OCI-LY7 (cell line): Measurements from ENCODE around the gene C16orf96. TPM values are rescaled to one million over a fixed set of nuclear protein-coding genes. Genes with fewer than 3 reads are reported as not detected.

Experiments
- Bru-seq: library from RNA; stranded (reverse); fragments of 400-500 nt; gene quantifications from one replicate; lab custom pipeline; 2021; lab: Mats Ljungman, UMichigan
- BruChase-seq, 2 experiments: library from RNA; stranded (reverse); fragments of 400-500 nt; gene quantifications; one replicate each; lab custom pipeline; 2021; lab: Mats Ljungman, UMichigan
- BruUV-seq: library from RNA; stranded (reverse); fragments of 400-500 nt; replicated peaks from 2 replicates; lab custom pipeline; 2021; lab: Mats Ljungman, UMichigan
- CTCF ChIA-PET: fragments of 300-600 bp; sonication (Branson Sonifier 250); formaldehyde crosslinking; loops from one replicate; lab custom pipeline; 2022; ENCODE audit warnings: antibody characterized with exemption; ENCODE audit not compliant: unreplicated experiment; lab: Charles Lee
- POLR2A ChIA-PET: fragments of 300-600 bp; sonication (Branson Sonifier 250); formaldehyde crosslinking; loops from one replicate; lab custom pipeline; 2022; ENCODE audit warnings: antibody characterized with exemption; lab: Charles Lee
- DNase-seq: peaks from one replicate; pipeline ENCODE4 v3.0.0-alpha.2; 2015; ENCODE audit warnings: low spot score
- H2AFZ ChIP-seq: fragments of 200-600 bp; sonication (generic), shearing (Covaris generic); 2 replicates; pipeline ENCODE4 v1.6.1; 2014; ENCODE audit warnings: mild to moderate bottlenecking, antibody characterized with exemption, low read length, moderate library complexity
- H3K27ac ChIP-seq: fragments of 200-600 bp; sonication (generic); 2 replicates; pipeline ENCODE4 v1.5.1; 2014; ENCODE audit warnings: mixed run types, low read depth, mild to moderate bottlenecking, moderate library complexity, low read length, inconsistent platforms; ENCODE audit not compliant: poor library complexity, severe bottlenecking
- H3K36me3 ChIP-seq: fragments of 200-600 bp; sonication (generic); 2 replicates; pipeline ENCODE4 v1.6.1; 2014; ENCODE audit warnings: mild to moderate bottlenecking, antibody characterized with exemption, low read length, moderate library complexity, mixed read lengths; ENCODE audit not compliant: insufficient read depth
- H3K4me1 ChIP-seq: fragments of 200-600 bp; sonication (generic); 2 replicates; pipeline ENCODE4 v1.5.1; 2014; ENCODE audit warnings: mild to moderate bottlenecking, low read length; ENCODE audit not compliant: insufficient read depth, poor library complexity, severe bottlenecking
- H3K4me2 ChIP-seq: fragments of 200-600 bp; sonication (generic); 2 replicates; pipeline ENCODE4 v1.6.1; 2014; ENCODE audit warnings: mild to moderate bottlenecking, low read length
- H3K4me3 ChIP-seq: fragments of 200-600 bp; sonication (generic); 2 replicates; pipeline ENCODE4 v1.5.1; 2014; ENCODE audit warnings: mild to moderate bottlenecking, low read depth, low read length; ENCODE audit not compliant: poor library complexity, severe bottlenecking
- H3K79me2 ChIP-seq: fragments of 200-600 bp; sonication (generic); 2 replicates; pipeline ENCODE4 v1.6.1; 2016; ENCODE audit warnings: low read depth, mild to moderate bottlenecking, low read length, moderate library complexity, mixed read lengths; ENCODE audit not compliant: insufficient read depth
- H3K9me2 ChIP-seq: fragments of 200-600 bp; sonication (generic); 2 replicates; pipeline ENCODE4 v1.6.1; 2016; ENCODE audit warnings: mild to moderate bottlenecking, low read length, mixed read lengths; ENCODE audit not compliant: insufficient read depth
- H3K9me3 ChIP-seq: fragments of 200-600 bp; sonication (generic); 2 replicates; pipeline ENCODE4 v1.6.1; 2014; ENCODE audit warnings: mild to moderate bottlenecking, mixed run types, low read length, mixed read lengths
- H4K20me1 ChIP-seq: fragments of 200-600 bp; sonication (generic); 2 replicates; pipeline ENCODE4 v1.6.1; 2014; ENCODE audit warnings: mild to moderate bottlenecking, antibody characterized with exemption, low read length, moderate library complexity, mixed read lengths; ENCODE audit not compliant: insufficient read depth
- EZH2phosphoT487 ChIP-seq: fragments of 200-600 bp; sonication (generic); IDR thresholded peaks from 2 replicates; pipeline ENCODE4 v1.6.1; 2018; ENCODE audit warnings: low read depth, borderline replicate concordance, mild to moderate bottlenecking, mixed run types, antibody characterized with exemption, low read length, moderate library complexity, mixed read lengths
- intact Hi-C: fragments of 100-400 bp; cut with micrococcal nuclease; formaldehyde crosslinking; loops from one replicate; pipeline ENCODE4 v1.10.0; 2022; ENCODE audit not compliant: unreplicated experiment
- long read RNA-seq: library from polyadenylated mRNA; stranded (forward); transcript quantifications from one replicate; pipeline ENCODE4 v2.0.0, GENCODE V29; 2022
- total RNA-seq, 2 experiments: library from RNA; depleted of rRNA in 1 of 2; stranded (reverse); fragments of >200 nt in 1 of 2; shearing (Covaris generic) in 1 of 2; gene quantifications; 2 replicates each; pipeline ENCODE4 v1.2.3, GENCODE V29; 2014 to 2022
- TF ChIP-seq, protein P1 (sequence below): fragments of 200-600 bp; sonication (generic); conservative IDR thresholded peaks from 2 replicates; pipeline ENCODE4 v1.5.1; 2014; ENCODE audit warnings: mild to moderate bottlenecking, antibody characterized with exemption, low read length, moderate library complexity, mixed read lengths

Gene C16orf96
- total RNA-seq (2014; rRNA removed; shearing (Covaris generic)): 0.08 and 0.13 TPM in 2 replicates
- 0.27 and 0.37 TPM in 2 replicates for total RNA-seq (2022)
- Bru-seq, nascent RNA: percentile 19 among the genes with signal in this experiment
- percentile 21 among the genes with signal in this experiment for BruChase-seq, experiment 1, labeled RNA remaining after a 6-hour chase
- percentile 15 among the genes with signal in this experiment for BruChase-seq, experiment 2, labeled RNA remaining after a 2-hour chase
- long read RNA-seq: 0 reads

DNA sequence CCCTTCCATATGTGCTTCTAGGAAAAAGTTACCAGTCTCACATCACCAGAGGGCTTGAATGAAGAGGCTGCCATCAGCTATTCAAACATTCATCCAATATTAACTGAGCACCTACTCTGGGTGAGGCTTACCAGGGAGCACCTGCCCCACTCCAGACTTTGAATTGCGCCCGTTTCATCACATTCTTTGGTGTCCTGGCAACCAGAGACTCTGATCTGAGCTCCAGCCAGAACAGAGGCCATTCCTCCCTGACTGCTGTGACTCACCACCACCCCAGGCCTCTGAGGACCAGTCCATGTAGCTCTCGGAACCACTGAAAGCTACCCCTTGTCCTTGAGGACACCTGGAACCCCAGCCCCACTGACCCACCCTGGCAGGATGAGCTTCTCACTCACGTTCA is at the start of gene C16orf96:
Gene C16orf96 (plus strand): TSS at position 229 of the 400 bp plus-strand sequence. CDS start 150 bp downstream, at position 379.
- TF ChIP-seq, protein P1, sequence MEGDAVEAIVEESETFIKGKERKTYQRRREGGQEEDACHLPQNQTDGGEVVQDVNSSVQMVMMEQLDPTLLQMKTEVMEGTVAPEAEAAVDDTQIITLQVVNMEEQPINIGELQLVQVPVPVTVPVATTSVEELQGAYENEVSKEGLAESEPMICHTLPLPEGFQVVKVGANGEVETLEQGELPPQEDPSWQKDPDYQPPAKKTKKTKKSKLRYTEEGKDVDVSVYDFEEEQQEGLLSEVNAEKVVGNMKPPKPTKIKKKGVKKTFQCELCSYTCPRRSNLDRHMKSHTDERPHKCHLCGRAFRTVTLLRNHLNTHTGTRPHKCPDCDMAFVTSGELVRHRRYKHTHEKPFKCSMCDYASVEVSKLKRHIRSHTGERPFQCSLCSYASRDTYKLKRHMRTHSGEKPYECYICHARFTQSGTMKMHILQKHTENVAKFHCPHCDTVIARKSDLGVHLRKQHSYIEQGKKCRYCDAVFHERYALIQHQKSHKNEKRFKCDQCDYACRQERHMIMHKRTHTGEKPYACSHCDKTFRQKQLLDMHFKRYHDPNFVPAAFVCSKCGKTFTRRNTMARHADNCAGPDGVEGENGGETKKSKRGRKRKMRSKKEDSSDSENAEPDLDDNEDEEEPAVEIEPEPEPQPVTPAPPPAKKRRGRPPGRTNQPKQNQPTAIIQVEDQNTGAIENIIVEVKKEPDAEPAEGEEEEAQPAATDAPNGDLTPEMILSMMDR: no peak
- TF ChIP-seq EZH2phosphoT487: no peak
- no peaks in the 10 kb centered on the region for H3K9me2 ChIP-seq
- no peaks in the 10 kb centered on the region for H3K36me3 ChIP-seq
- ChIA-PET POLR2A (interaction anchor here (0.7 to 0.9 kb wide), 2 partner anchors 78 to 420 kb away, joined by 3 to 4 read pairs; no protein-coding TSS in a partner anchor), CTCF (no interaction called here)
- H4K20me1 ChIP-seq: no peaks in the 10 kb centered on the region
- no peaks in the 10 kb centered on the region for H3K79me2 ChIP-seq
- no peaks in the 10 kb centered on the region for H3K9me3 ChIP-seq
- no peak within 1 kb of the TSS for H3K4me3 ChIP-seq
- H3K4me2 ChIP-seq: no peak within 1 kb of the TSS
- no peak within 1 kb of the TSS for H3K27ac ChIP-seq
- intact Hi-C loops: no loop called here
- BruUV-seq: no TSS peak
- no peaks in the 10 kb centered on the region for H3K4me1 ChIP-seq
- H2AFZ ChIP-seq: no peak within 1 kb of the TSS
- no peak for DNase-seq

DNA sequence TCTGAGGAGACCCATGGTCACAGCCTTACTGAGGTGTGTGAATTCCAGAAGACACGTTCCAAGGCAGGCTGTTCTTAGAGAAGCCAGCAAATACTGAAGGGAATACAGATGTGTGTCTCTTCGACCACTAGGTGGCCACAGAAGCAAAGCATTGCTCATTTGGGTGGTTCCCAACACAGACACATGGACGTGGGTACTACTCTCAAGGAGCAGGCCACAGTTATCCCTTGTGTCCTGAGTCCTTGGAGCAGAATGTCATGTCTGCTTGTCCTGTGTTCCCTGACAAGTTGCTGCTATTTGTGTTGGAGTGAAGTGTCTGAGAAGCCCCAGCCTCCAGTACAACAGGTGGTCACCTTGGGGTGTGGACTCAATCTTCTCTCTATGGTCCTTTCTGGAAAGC is 49.7 kb upstream of the C16orf96 start:
- H3K4me1 ChIP-seq: peaks cover 28% of the 10 kb centered on the region
- peak overlapping the region; percentile 64 for H3K4me2 ChIP-seq
- BruUV-seq: no TSS peak
- intact Hi-C loops: loop anchor here (1.0 to 5.0 kb wide), 2 partner anchors 79 to 451 kb away; partner anchors contain the start of gene SEC14L5
- H3K4me3 ChIP-seq: no peak overlapping the region
- TF ChIP-seq, protein P1: peak; percentile 94
- TF ChIP-seq EZH2phosphoT487: no peak
- H3K9me3 ChIP-seq: no peaks in the 10 kb centered on the region
- CTCF ChIA-PET: interaction anchor here (0.6 to 2.7 kb wide), 4 partner anchors 31 to 75 kb away, joined by 3 to 16 read pairs (median 4); no protein-coding TSS in a partner anchor
- H3K79me2 ChIP-seq: 0 out of 2 replicates have a peak, but pooled peaks cover 4% of the 10 kb centered on the region
- peak overlapping the region; percentile 74 for H3K27ac ChIP-seq
- H4K20me1 ChIP-seq: 0 out of 2 replicates have a peak, but pooled peaks cover 6% of the 10 kb centered on the region
- no peak overlapping the region for H2AFZ ChIP-seq
- H3K9me2 ChIP-seq: no peaks in the 10 kb centered on the region
- H3K36me3 ChIP-seq: peaks cover 48% of the 10 kb centered on the region
- peak; percentile 83 for DNase-seq
- POLR2A ChIA-PET: interaction anchor here (0.6 to 0.7 kb wide), 2 partner anchors 74 to 566 kb away, joined by 3 to 4 read pairs; no protein-coding TSS in a partner anchor
